ENCODE results near the gene TBC1D9.
A peak's percentile ranks its signal among the peaks of the same experiment; 100 is the strongest.

The TBC1D9 gene

DNA sequence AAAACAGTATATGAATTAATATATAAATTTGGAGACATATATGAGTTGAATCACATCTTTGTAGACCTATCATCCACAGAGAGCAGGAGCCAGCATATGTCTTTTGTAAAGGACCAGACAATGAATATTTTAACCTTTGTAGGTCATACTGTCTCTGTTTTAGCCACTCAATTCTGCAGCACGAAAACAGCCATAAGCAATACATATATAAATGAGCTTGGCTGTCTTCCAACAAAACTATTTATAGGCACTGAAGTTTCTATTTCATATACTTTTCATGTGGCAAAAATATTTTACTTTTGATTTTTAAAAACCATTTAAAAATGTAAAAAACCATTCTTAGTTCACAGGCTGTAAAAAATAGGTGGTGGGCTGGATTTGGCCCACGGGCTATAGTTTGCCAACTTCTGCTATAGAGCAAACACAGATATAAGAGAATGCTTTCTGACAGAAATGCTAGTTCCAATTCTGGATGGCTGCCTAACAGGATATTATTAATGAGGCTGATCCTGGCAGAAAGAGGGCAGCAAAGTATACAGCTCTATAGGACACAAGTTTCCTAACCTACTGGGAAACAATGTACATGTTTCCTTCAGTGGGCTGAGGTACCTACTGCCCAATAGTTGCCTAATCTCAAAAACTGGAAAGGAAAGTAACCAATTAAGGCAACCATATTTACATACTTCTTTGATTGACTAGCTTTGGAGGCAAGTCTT lies 129.4 kb downstream of the TBC1D9 start:
- no peak overlapping the region for H4K5ac ChIP-seq (ENCODE audit: low read length)
- no peak overlapping the region for H3K9ac ChIP-seq (ENCODE audit: low read length)
- H2BK5ac ChIP-seq (ENCODE audit: low read length), result no peak overlapping the region
- H3K23ac ChIP-seq (ENCODE audit: low read length), result no peak overlapping the region
- no peak overlapping the region for H3K4me2 ChIP-seq (ENCODE audit: low read length)
- H3K36me3 ChIP-seq (ENCODE audit: control insufficient read depth, insufficient read depth, low read length), result peaks cover 3% of the 10 kb centered on the region
- WGBS (ENCODE audit: extremely low coverage, insufficient coverage, low lambda C conversion rate), result no CpG with 5 or more reads among the region's 2 CpGs
- H3K27me3 ChIP-seq (ENCODE audit: insufficient read depth, low read length, poor library complexity), result no peaks in the 10 kb centered on the region
- no peaks in the 10 kb centered on the region for H3K79me1 ChIP-seq (ENCODE audit: low read length)
- H2AK5ac ChIP-seq (ENCODE audit: low read length), result no peak overlapping the region
- H3K4ac ChIP-seq (ENCODE audit: low read depth, low read length), result no peak overlapping the region
- no peak overlapping the region for H3K18ac ChIP-seq (ENCODE audit: low read length)
- H2BK120ac ChIP-seq (ENCODE audit: low read depth, low read length), result no peak overlapping the region
- H2BK15ac ChIP-seq (replicated peaks; ENCODE audit: low read depth), result no peak overlapping the region
- H3K79me2 ChIP-seq (ENCODE audit: control insufficient read depth, insufficient read depth, low read length), result no peaks in the 10 kb centered on the region
- DNase-seq, result no peak
- H3K27ac ChIP-seq (ENCODE audit: low read depth, low read length), result no peak overlapping the region
- no peak overlapping the region for H3K56ac ChIP-seq (ENCODE audit: low read length)
- peaks cover 1% of the 10 kb centered on the region for H3K4me1 ChIP-seq (ENCODE audit: control insufficient read depth, low read depth, low read length)
- H4K8ac ChIP-seq (ENCODE audit: low read depth, low read length), result no peak overlapping the region
- no peak overlapping the region for H3K4me3 ChIP-seq (ENCODE audit: low read length)

DNA sequence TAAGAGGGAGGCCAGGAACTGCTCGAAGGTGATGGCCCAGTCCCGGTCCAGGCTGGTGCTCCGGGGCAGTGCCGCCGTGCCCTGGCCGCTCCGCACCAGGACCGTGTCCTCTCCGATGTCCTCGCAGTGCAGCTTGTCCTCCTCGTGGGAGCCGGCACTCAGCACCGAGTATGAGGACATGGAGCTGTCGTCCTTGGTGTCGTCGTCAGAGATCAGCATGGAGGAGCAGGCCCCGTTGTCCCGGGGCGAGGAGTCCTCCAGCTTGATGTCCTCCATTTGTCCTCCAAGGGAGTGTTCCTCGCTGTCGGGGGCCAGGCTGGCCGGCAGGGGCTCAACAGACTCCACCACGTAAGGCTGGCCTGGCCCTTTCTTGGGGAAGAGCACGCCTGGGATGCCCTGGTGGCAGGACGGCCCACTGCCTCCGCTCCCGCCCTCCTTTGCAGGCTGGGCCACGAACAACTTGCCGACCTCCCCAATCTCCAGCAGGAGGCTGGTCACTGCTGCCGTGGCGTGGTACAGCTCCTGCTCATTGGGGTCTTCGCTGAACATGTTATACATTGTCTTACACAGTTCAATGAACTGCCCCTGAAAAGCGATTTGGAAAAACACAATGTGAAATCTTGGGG lies 133.7 kb downstream of the TBC1D9 start:
- H3K9ac ChIP-seq (ENCODE audit: low read length), result no peak overlapping the region
- H3K18ac ChIP-seq (ENCODE audit: low read length), result no peak overlapping the region
- H3K79me2 ChIP-seq (ENCODE audit: control insufficient read depth, insufficient read depth, low read length), result no peaks in the 10 kb centered on the region
- no peaks in the 10 kb centered on the region for H3K79me1 ChIP-seq (ENCODE audit: low read length)
- no peak overlapping the region for H4K5ac ChIP-seq (ENCODE audit: low read length)
- no peak overlapping the region for H3K23ac ChIP-seq (ENCODE audit: low read length)
- no peak overlapping the region for H2BK15ac ChIP-seq (replicated peaks; ENCODE audit: low read depth)
- H3K4ac ChIP-seq (ENCODE audit: low read depth, low read length), result no peak overlapping the region
- no peak for DNase-seq
- H3K27me3 ChIP-seq (ENCODE audit: insufficient read depth, low read length, poor library complexity), result no peaks in the 10 kb centered on the region
- H3K36me3 ChIP-seq (ENCODE audit: control insufficient read depth, insufficient read depth, low read length), result peaks cover 3% of the 10 kb centered on the region
- no peaks in the 10 kb centered on the region for H3K4me1 ChIP-seq (ENCODE audit: control insufficient read depth, low read depth, low read length)
- H3K27ac ChIP-seq (ENCODE audit: low read depth, low read length), result no peak overlapping the region
- no CpG with 5 or more reads among the region's 33 CpGs for WGBS (ENCODE audit: extremely low coverage, insufficient coverage, low lambda C conversion rate)
- H3K4me2 ChIP-seq (ENCODE audit: low read length), result no peak overlapping the region
- no peak overlapping the region for H3K56ac ChIP-seq (ENCODE audit: low read length)
- no peak overlapping the region for H3K4me3 ChIP-seq (ENCODE audit: low read length)
- H2BK5ac ChIP-seq (ENCODE audit: low read length), result no peak overlapping the region
- no peak overlapping the region for H2AK5ac ChIP-seq (ENCODE audit: low read length)
- H4K8ac ChIP-seq (ENCODE audit: low read depth, low read length), result no peak overlapping the region
- H2BK120ac ChIP-seq (ENCODE audit: low read depth, low read length), result no peak overlapping the region

DNA sequence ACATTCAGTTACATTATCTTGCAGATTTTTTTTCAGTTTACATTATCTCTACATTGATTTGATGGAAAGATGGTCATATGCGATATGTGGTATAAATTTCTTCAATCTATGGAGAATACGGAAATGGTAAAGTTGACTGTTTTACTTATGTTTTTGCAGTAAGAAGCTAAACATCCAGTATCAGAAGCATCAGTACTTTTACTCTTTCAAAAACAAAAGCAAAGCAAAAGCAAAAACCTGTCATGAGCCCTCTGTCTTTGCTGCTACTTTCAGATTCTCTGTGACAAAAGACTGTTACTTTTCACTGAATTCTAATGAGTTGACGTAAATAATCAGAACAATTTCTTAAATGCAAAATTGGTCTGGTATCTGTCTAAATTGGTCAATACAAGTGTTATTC lies 135.0 kb downstream of the TBC1D9 start:
- DNase-seq, result no peak
- Histone ChIP-seq H3K18ac (ENCODE audit: low read length) (no peak overlapping the region), H3K36me3 (ENCODE audit: control insufficient read depth, insufficient read depth, low read length) (peaks cover 2% of the 10 kb centered on the region), H3K79me2 (ENCODE audit: control insufficient read depth, insufficient read depth, low read length) (no peaks in the 10 kb centered on the region), H3K79me1 (ENCODE audit: low read length) (no peaks in the 10 kb centered on the region), H4K8ac (ENCODE audit: low read depth, low read length) (no peak overlapping the region), H3K23ac (ENCODE audit: low read length) (no peak overlapping the region), H3K56ac (ENCODE audit: low read length) (no peak overlapping the region), H2BK120ac (ENCODE audit: low read depth, low read length) (no peak overlapping the region), H3K4me1 (ENCODE audit: control insufficient read depth, low read depth, low read length) (no peaks in the 10 kb centered on the region), H3K4me2 (ENCODE audit: low read length) (no peak overlapping the region), H3K27me3 (ENCODE audit: insufficient read depth, low read length, poor library complexity) (no peaks in the 10 kb centered on the region), H3K4me3 (ENCODE audit: low read length) (no peak overlapping the region), H2BK15ac (replicated peaks; ENCODE audit: low read depth) (no peak overlapping the region), H2AK5ac (ENCODE audit: low read length) (no peak overlapping the region), H3K27ac (ENCODE audit: low read depth, low read length) (no peak overlapping the region), H2BK5ac (ENCODE audit: low read length) (no peak overlapping the region), H3K4ac (ENCODE audit: low read depth, low read length) (no peak overlapping the region), H3K9ac (ENCODE audit: low read length) (no peak overlapping the region), H4K5ac (ENCODE audit: low read length) (no peak overlapping the region)
- WGBS (ENCODE audit: extremely low coverage, insufficient coverage, low lambda C conversion rate), result no CpG with 5 or more reads among the region's 3 CpGs

DNA sequence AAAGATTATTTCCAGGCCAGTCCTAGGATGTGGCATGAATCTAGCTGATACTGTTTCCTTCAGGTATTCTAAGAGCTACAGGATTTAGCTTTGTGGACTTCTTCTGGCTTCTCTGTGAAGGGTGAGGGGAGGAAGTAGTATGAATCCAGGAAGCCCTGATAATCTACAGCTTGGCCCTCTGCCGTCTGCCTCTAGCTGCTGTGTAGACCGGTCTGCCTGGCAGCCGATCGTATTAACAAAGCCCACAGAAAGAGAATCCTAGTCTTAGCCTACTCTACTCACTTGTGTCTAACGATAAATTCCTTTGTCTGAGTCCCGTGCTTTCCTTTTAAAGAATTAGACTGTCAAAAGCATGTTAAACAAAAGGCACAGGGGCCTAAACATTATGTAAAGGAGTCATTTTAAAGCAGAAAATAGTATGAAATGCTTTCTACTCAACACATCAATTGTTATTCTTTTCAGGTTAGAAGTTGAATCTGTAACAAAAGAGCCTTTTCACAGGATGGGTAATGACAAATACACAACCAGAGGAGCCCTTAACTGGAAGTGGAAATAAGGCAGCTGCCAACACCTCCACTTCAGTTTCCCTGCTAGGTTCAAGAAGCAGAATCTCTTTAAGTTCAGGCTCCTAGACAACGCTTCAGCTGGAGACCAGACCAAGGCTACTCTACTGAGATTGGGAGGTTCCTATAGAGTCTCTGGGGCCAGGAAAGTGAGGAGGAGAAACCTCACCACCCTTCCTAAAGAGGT lies 138.5 kb downstream of the TBC1D9 start:
- Histone ChIP-seq H3K9ac (ENCODE audit: low read length) (no peak overlapping the region), H4K5ac (ENCODE audit: low read length) (no peak overlapping the region), H3K56ac (ENCODE audit: low read length) (peak overlapping the region; percentile 2), H3K18ac (ENCODE audit: low read length) (no peak overlapping the region), H3K4me3 (ENCODE audit: low read length) (no peak overlapping the region), H2BK5ac (ENCODE audit: low read length) (peak overlapping the region; percentile 10), H3K79me2 (ENCODE audit: control insufficient read depth, insufficient read depth, low read length) (no peaks in the 10 kb centered on the region), H3K79me1 (ENCODE audit: low read length) (no peaks in the 10 kb centered on the region), H3K27ac (ENCODE audit: low read depth, low read length) (no peak overlapping the region), H3K36me3 (ENCODE audit: control insufficient read depth, insufficient read depth, low read length) (peaks cover under 1% of the 10 kb centered on the region), H2BK15ac (replicated peaks; ENCODE audit: low read depth) (no peak overlapping the region), H4K8ac (ENCODE audit: low read depth, low read length) (no peak overlapping the region), H3K27me3 (ENCODE audit: insufficient read depth, low read length, poor library complexity) (no peaks in the 10 kb centered on the region), H2AK5ac (ENCODE audit: low read length) (no peak overlapping the region), H3K4me1 (ENCODE audit: control insufficient read depth, low read depth, low read length) (no peaks in the 10 kb centered on the region), H3K23ac (ENCODE audit: low read length) (no peak overlapping the region), H2BK120ac (ENCODE audit: low read depth, low read length) (no peak overlapping the region), H3K4me2 (ENCODE audit: low read length) (no peak overlapping the region), H3K4ac (ENCODE audit: low read depth, low read length) (peak overlapping the region; percentile 36)
- WGBS (ENCODE audit: extremely low coverage, insufficient coverage, low lambda C conversion rate), result no CpG with 5 or more reads among the region's 7 CpGs
- DNase-seq, result no peak

DNA sequence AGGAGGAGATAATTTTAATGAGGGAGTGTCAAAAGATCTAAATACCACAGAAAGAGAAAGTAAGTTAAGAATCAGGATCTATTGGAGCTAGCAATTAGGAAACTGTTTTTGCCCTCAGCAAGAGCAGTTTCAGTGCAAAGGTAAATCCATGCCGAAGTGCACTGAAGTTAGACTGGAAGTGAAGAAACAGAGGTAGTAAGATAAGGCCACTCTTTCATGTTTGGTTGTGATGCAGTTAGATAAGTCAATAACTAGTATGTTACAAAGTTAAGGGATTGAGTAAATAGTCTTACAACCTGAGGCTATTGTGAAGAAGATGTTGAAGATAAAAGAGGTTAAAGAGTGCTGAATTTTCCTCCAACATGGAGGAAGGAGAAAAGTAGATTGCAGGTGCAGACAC lies 140.7 kb downstream of the TBC1D9 start:
- Histone ChIP-seq H3K23ac (ENCODE audit: low read length) (no peak overlapping the region), H4K8ac (ENCODE audit: low read depth, low read length) (no peak overlapping the region), H3K36me3 (ENCODE audit: control insufficient read depth, insufficient read depth, low read length) (no peaks in the 10 kb centered on the region), H3K4me1 (ENCODE audit: control insufficient read depth, low read depth, low read length) (no peaks in the 10 kb centered on the region), H3K4me3 (ENCODE audit: low read length) (no peak overlapping the region), H3K27me3 (ENCODE audit: insufficient read depth, low read length, poor library complexity) (no peaks in the 10 kb centered on the region), H2BK5ac (ENCODE audit: low read length) (no peak overlapping the region), H4K5ac (ENCODE audit: low read length) (no peak overlapping the region), H3K79me2 (ENCODE audit: control insufficient read depth, insufficient read depth, low read length) (no peaks in the 10 kb centered on the region), H2AK5ac (ENCODE audit: low read length) (no peak overlapping the region), H3K4me2 (ENCODE audit: low read length) (no peak overlapping the region), H3K9ac (ENCODE audit: low read length) (no peak overlapping the region), H2BK120ac (ENCODE audit: low read depth, low read length) (no peak overlapping the region), H3K18ac (ENCODE audit: low read length) (no peak overlapping the region), H3K79me1 (ENCODE audit: low read length) (no peaks in the 10 kb centered on the region), H3K27ac (ENCODE audit: low read depth, low read length) (no peak overlapping the region), H2BK15ac (replicated peaks; ENCODE audit: low read depth) (no peak overlapping the region), H3K56ac (ENCODE audit: low read length) (no peak overlapping the region), H3K4ac (ENCODE audit: low read depth, low read length) (no peak overlapping the region)
- no CpG with 5 or more reads among the region's 1 CpG for WGBS (ENCODE audit: extremely low coverage, insufficient coverage, low lambda C conversion rate)
- no peak for DNase-seq
